T1000 (cell line): ENCODE data around the gene NOP53.

Experiments
- DNase-seq: peaks from one replicate; lab custom pipeline; 2025; ENCODE audit warnings: mixed read lengths; lab: John Stamatoyannopoulos, UW

Gene NOP53

GRCh38 chr19:47805313-47805712 is 60.0 kb downstream of the NOP53 start:
- no peak for DNase-seq

GRCh38 chr19:47806435-47806834 is 61.1 kb downstream of the NOP53 start:
- no peak for DNase-seq
